ENCODE results near the gene MYO16.
"Not testable (repeated sequence)": the region's sequence is repeated elsewhere in the genome, so short reads cannot be mapped to it uniquely, and the experiment has no call there.

Gene MYO16

GRCh38 chr13:108747843-108748242 lies 118.4 kb downstream of the MYO16 start:
- DNase-seq = no peak

DNA sequence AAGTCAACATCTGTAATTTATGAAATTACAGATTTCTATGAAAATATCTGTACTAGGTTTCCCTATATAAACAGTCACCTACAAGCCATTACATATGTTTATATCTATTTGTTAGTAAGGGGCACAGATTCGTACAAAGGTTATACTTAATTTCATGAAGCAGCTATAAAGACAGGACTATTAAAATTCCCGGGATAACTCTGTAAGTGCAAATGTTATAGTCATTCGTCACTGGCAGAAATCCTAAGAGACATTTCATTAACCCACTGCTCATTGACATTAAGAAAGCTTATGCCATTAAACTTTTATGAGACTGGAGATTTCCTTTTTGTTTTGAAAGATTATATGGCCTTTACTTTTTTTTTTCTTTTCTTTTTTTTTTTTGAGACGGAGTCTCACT lies 122.9 kb downstream of the MYO16 start:
- no peak for DNase-seq

GRCh38 chr13:108755083-108755482 lies 125.7 kb downstream of the MYO16 start:
- DNase-seq = no peak

DNA sequence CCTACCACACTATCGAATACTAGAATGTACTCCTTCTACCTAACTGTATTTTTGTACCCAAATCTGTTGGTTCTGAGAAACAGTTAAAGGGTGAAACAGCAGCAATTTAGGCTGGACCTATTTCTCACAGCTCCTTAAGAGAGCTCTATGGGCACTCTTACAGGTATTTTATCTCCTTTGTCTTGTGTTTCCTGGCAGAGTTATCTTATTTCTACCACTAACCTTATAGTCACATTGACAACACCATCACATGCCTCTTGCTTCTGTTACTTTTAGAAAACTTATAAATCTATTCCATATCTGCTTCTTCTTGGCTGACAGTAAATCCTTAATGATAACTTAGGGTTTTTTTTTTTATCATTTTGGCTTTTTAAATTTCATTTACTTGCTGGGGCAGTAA lies 130.7 kb downstream of the MYO16 start:
- no peak for DNase-seq

DNA sequence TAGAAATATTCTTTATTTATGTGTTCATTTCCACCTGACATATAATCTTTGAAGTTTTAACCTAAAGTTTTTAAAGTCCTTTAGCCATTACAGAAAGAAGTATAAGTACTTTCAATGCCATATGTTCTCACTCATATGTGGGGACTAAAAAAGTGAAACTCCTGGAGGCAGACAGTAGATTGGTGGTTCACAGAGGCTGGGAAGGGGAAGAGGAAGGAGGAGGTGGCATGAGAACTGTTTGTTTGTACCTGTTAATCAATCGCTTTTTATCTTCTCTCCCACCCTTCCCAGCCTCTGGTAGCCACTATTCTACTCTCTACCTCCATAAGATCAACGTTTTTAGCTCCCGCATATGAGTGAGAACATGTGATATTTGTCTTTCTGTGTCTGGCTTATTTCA lies 131.1 kb downstream of the MYO16 start:
- DNase-seq = no peak

DNA sequence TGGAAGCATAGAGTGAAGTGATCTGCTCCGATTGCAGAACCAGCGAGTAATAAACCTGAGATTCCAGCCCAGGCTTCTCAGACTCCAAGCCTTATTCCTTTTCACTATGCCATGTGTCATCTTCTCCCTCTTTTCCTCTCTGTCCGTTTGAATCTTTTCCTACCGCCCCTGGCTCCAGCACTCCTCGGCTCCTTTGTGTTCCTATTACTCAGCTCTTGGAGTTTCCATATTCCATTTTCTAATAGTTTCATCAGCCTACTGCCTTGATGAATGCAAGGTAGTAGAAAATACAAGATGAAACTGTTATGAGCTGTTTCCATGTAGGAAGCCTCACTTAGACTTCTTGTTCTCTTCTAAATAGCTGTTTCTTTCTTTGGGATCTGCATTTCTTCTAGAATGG lies 138.6 kb downstream of the MYO16 start:
- DNase-seq = no peak

- no peak for DNase-seq
These were observed 140.0 kb downstream of the MYO16 start for GRCh38 chr13:108769213-108770070.

DNA sequence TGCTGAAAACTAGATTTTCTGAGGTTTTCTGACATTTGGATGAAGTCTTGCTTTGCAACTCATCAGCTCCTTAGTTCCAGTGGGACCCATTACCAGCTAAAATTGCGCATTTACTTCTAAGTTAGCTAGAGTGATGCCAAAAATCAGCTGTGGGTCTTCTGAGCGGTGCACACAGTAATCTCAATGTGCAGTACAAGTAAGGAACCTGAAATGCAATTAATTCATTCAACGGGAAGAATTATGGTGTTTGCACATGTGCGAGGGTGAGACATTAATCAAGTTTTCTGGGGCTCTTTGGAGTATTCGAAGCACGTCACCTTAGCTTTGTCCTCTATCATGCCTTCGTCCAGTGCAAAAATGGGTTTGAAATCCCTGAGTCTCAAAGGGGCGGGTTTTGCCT lies 146.2 kb downstream of the MYO16 start:
- no peak for DNase-seq

- DNase-seq = no peak
These were observed 147.2 kb downstream of the MYO16 start for GRCh38 chr13:108776650-108777049.

GRCh38 chr13:108777421-108778420 lies 148.3 kb downstream of the MYO16 start:
- no peak for DNase-seq

DNA sequence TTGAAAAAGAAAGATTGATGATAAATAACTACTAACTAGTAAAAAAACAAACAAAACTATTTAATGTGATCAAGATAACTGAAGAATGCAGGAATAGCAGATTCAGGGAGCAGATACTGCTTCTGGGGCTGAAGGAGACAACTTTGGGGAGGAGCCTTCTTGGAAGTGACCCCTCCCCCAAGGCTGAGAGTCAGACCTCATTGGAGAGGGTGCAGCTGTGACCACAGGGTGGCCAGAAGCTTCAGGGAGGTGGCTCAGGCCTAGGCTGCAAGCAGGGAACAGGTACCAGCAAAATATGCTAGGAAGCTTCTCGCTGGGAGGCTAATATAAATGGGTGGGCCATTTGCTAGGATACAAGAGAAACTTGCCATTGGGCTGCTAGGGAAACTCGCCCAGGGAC lies 149.9 kb downstream of the MYO16 start:
- DNase-seq = no peak

DNA sequence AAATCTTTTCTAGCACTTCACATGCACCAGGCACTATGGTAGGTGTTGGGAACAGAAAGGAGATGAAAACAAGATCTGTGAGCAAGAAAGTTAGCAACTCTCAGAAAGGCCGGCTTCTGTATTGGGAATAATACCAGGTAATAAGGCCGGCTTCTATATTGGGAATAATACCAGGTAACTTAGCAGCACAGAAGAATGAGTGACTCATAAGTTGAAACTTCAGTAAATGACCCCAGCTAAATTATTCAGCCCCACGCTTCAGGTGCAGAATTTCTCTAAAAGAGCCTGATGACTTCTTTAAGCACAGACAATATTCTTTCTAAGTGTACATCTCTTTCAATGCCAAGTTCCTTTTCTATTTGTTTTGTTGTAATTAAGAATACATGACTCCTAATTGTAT lies 151.3 kb downstream of the MYO16 start:
- no peak for DNase-seq

- no peak for DNase-seq
These were observed 151.9 kb downstream of the MYO16 start for GRCh38 chr13:108781312-108781711.

GRCh38 chr13:108782480-108782879 lies 153.1 kb downstream of the MYO16 start:
- DNase-seq = not testable (repeated sequence)

DNA sequence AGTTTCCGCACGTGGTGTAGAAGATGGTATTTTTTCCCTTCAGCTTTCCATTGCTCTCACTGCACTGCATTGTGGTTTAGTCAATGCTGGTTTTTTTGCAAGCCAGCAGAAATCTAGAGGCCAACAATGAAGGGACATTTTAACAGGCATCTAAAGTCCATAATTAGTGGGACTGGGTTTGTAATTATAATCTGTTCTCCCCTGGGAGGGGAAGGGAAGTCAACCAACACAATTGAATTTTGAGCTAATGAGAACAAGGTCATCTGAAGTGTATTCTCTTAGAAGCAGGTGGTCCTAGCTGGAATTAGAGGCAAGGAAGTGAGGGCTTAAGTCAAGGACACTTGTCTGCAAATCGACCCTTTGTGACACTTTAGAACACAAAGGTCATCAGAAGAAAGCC lies 156.4 kb downstream of the MYO16 start:
- no peak for DNase-seq

DNA sequence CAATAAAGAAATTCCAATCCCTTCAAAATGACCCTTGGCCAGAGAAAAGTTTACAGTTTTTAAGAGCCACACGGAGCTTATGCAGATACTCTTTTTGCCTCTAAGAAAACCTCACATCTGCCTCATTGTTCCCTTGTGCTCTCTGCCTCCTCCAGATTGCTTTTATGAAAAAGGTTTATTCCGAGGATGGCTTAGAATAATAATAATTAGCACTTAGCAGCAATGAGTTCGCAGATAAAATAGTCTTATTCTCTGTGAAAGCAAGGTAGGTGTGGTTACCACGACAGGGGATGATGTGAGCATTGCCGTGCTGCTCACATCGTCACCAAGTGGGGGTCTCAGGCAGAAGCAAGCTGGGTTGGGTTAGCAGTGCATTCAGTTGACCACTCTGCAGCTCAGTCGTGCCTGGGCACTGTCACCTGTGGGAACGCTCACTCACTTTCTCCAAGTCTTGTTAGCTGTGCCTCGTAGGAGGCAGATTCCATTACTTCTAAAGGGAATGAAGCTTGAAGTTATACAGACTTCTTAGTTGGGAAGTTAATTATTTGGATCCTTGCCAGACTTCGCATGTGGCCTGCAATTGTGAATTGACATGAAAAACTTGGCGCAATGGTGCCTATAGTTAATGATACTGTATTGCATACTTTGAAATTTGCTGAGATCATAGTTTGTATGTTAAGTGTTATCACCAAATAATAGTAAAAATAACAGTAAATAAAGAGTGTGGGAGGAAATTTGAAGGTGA lies 157.2 kb downstream of the MYO16 start:
- DNase-seq = no peak

DNA sequence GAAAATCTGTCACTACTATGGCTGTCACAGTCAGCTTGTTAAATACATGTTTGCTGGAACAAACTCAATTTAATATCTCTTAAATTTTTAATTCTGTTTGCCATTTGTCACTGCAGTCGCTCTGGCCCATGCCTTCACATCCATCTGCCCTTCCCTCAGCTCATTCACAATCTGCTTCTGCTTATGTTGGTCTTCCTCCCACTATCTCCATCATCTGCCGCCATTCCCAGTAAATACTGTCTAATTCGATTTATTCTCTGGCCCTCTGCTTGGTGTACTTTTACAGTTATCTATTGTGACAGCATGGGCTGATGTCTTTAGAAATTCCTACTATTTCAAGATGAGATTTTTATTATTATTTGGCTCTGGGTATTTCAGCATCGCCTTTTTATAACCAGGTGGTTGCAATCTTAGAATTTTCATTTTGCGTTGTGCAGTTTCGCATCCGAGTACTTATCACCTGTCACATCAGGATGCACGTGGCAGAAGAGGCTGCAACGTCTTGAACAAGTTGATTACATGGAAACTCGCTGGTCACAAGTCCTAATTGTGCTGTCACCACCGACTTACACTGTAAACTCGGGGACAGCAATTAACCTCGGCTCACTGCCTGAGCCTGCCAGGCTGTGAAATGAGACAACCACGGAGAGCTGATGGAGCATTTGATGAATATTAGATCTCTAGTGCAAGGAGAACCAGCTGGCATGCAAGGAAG lies 158.4 kb downstream of the MYO16 start:
- no peak for DNase-seq

GRCh38 chr13:108789476-108789875 lies 160.1 kb downstream of the MYO16 start:
- no peak for DNase-seq

DNA sequence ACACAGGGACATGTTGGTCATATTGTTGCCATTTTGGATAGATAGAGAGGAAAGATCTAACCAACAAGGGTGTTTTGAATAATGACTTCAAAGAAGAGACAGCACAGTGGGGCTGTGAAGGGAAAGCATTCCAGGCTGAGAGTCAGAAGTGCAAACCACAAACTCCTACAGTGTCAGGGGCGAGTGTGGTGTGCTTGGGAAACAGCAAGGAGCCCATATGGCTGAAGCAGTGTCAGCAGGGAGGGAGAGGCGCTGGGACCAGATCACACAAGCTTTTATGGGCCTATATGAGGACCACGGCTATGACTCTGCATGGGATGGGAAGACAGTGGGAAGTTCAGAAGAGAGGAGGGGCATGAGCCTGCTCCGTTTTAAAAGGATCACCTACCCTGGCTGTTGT lies 166.4 kb downstream of the MYO16 start:
- DNase-seq = no peak

GRCh38 chr13:108797354-108797753 lies 167.9 kb downstream of the MYO16 start:
- DNase-seq = no peak

GRCh38 chr13:108807841-108808240 lies 178.4 kb downstream of the MYO16 start:
- no peak for DNase-seq

DNA sequence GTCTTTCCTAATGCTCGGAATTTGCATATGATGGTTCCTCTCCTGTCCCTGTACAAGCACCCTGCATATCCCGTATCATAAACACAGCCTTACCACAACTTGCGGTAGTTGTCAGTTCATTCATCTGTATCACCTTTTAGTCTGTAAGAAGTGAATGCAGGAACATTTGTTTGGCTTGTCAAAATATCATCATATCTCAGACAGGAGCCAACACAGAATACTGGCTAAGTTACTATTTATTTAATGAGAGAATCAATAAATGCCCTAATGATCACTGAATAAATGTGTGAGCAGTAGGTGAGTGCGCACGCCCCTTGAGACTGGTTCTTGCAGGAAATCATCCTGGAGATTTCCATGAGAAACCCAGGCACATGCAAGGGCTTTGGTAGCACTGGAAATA lies 182.8 kb downstream of the MYO16 start:
- no peak for DNase-seq

Data from KG1 (cell line).